WERI-Rb-1 (cell line): ENCODE results near the gene ALDH9A1.
A peak's percentile ranks its signal among the peaks of the same experiment; 100 is the strongest.

Experiments
- DNase-seq: peaks from one replicate; pipeline ENCODE4 v3.0.0-alpha.2; 2020
- H3K27ac ChIP-seq: fragments of 250-450 bp; sonication (Bioruptor Pico); 2 replicates; pipeline ENCODE4 v1.5.1; 2020; ENCODE audit warnings: mild to moderate bottlenecking, moderate library complexity
- H3K27me3 ChIP-seq: fragments of 250-450 bp; sonication (Bioruptor Pico); 2 replicates; pipeline ENCODE4 v1.5.1; 2021; ENCODE audit warnings: mild to moderate bottlenecking, low read depth, moderate library complexity; ENCODE audit not compliant: insufficient read depth, severe bottlenecking
- H3K36me3 ChIP-seq: fragments of 250-450 bp; sonication (Bioruptor Pico); 2 replicates; pipeline ENCODE4 v1.5.1; 2020; ENCODE audit warnings: mild to moderate bottlenecking, moderate library complexity
- H3K4me3 ChIP-seq: 2 replicates; pipeline ENCODE4 v1.5.1; 2011; ENCODE audit warnings: low read depth, mild to moderate bottlenecking, control low read depth, low read length
- H3K9me3 ChIP-seq: fragments of 250-450 bp; sonication (Bioruptor Pico); 2 replicates; pipeline ENCODE4 v1.5.1; 2021; ENCODE audit warnings: mild to moderate bottlenecking, moderate library complexity; ENCODE audit not compliant: severe bottlenecking
- TF ChIP-seq, protein P1 (sequence below): IDR thresholded peaks from 2 replicates; pipeline ENCODE4 v1.5.1; 2011; ENCODE audit warnings: low read depth, mild to moderate bottlenecking, control low read depth, inconsistent platforms, low read length

ALDH9A1 gene

GRCh38 chr1:165696625-165697100, 1.7 kb downstream of the ALDH9A1 start:
- peak overlapping the region; percentile 82 for H3K4me3 ChIP-seq
- TF ChIP-seq, protein P1, sequence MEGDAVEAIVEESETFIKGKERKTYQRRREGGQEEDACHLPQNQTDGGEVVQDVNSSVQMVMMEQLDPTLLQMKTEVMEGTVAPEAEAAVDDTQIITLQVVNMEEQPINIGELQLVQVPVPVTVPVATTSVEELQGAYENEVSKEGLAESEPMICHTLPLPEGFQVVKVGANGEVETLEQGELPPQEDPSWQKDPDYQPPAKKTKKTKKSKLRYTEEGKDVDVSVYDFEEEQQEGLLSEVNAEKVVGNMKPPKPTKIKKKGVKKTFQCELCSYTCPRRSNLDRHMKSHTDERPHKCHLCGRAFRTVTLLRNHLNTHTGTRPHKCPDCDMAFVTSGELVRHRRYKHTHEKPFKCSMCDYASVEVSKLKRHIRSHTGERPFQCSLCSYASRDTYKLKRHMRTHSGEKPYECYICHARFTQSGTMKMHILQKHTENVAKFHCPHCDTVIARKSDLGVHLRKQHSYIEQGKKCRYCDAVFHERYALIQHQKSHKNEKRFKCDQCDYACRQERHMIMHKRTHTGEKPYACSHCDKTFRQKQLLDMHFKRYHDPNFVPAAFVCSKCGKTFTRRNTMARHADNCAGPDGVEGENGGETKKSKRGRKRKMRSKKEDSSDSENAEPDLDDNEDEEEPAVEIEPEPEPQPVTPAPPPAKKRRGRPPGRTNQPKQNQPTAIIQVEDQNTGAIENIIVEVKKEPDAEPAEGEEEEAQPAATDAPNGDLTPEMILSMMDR, result no peak
- peaks cover 11% of the 10 kb centered on the region for H3K36me3 ChIP-seq
- H3K27me3 ChIP-seq, result no peaks in the 10 kb centered on the region
- no peaks in the 10 kb centered on the region for H3K9me3 ChIP-seq
- peak overlapping the region; percentile 92 for H3K27ac ChIP-seq
- DNase-seq, result no peak

GRCh38 chr1:165695031-165695430, 3.3 kb downstream of the ALDH9A1 start:
- H3K4me3 ChIP-seq, result no peak overlapping the region
- H3K9me3 ChIP-seq, result peaks cover 6% of the 10 kb centered on the region
- no peak overlapping the region for H3K27ac ChIP-seq
- no peaks in the 10 kb centered on the region for H3K27me3 ChIP-seq
- TF ChIP-seq, protein P1, result no peak
- DNase-seq, result no peak
- peaks cover 24% of the 10 kb centered on the region for H3K36me3 ChIP-seq

GRCh38 chr1:165688046-165688445, 10.3 kb downstream of the ALDH9A1 start:
- Histone ChIP-seq H3K9me3 (peaks cover 6% of the 10 kb centered on the region), H3K27ac (no peak overlapping the region), H3K36me3 (peaks cover 31% of the 10 kb centered on the region), H3K27me3 (no peaks in the 10 kb centered on the region), H3K4me3 (no peak overlapping the region)
- no peak for DNase-seq
- TF ChIP-seq, protein P1, result no peak

DNA sequence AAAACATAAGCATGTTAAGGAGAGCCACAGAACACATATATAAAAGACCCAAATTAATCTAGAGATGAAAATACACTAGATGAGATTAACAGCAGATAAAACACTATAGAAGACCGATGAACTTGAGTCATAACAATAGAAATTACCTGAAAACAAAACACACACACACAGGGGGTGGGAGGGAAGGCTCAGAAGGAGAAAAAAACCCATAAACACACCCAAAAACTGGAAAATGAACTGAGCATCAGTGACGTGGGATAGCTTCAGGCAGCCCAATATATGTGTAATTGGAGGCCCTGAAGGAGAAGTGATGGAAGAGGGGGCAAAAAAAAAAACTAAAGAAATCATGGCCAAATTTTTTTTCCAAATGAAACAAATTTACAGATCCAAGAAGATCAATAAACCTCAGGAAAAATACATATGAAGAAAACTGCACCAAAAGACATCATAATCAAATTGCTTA, 11.4 kb downstream of the ALDH9A1 start:
- DNase-seq, result no peak
- no peak overlapping the region for H3K27ac ChIP-seq
- H3K36me3 ChIP-seq, result peaks cover 41% of the 10 kb centered on the region
- no peaks in the 10 kb centered on the region for H3K27me3 ChIP-seq
- TF ChIP-seq, protein P1, result no peak
- H3K4me3 ChIP-seq, result no peak overlapping the region
- peaks cover 6% of the 10 kb centered on the region for H3K9me3 ChIP-seq

- Histone ChIP-seq H3K27me3 (no peaks in the 10 kb centered on the region), H3K9me3 (peaks cover 6% of the 10 kb centered on the region), H3K27ac (no peak overlapping the region), H3K36me3 (peaks cover 46% of the 10 kb centered on the region), H3K4me3 (no peak overlapping the region)
- TF ChIP-seq, protein P1, result peak; percentile 39; the same call in 1 of the 2 replicates
- DNase-seq, result peak; percentile 15
These were observed 12.0 kb downstream of the ALDH9A1 start for GRCh38 chr1:165686121-165686970.
